ENCODE measurements around the gene PSG1. TPM values are rescaled to one million over a fixed set of nuclear protein-coding genes. Genes with fewer than 3 reads are reported as not detected.
"Not testable (repeated sequence)": the region's sequence is repeated elsewhere in the genome, so short reads cannot be mapped to it uniquely, and the experiment has no call there.

The PSG1 gene
- 1 to 10 TPM in 1 of 12 donors, under 1 TPM in 8, not detected in 3; 0.12 to 1.4 (median 0.26) TPM for polyA plus RNA-seq (ENCODE audit: insufficient read length in 12 of 12)
- long read RNA-seq, donor 1: 0 reads
- long read RNA-seq, donor 2: 0 reads
- long read RNA-seq, donor 3: 0 reads
- long read RNA-seq, donor 4: 0 reads
- long read RNA-seq, donor 5: 0 reads
- long read RNA-seq, donor 6: 0 reads
- long read RNA-seq, donor 7: 0 reads
- long read RNA-seq, donor 8: 0 reads
- long read RNA-seq, donor 9: 0 reads
- long read RNA-seq, donor 10: 0 reads
- long read RNA-seq, donor 11: 0 reads

GRCh38 chr19:42879613-42880012, at the start of gene PSG1:
Gene PSG1, minus strand, starts transcription at chr19:42879713. Its CDS starts 132 bp downstream, at chr19:42879581.
- DNase-seq: no peak

- no peak for DNase-seq
These were observed 49.4 kb upstream of the PSG1 start for GRCh38 chr19:42928896-42929295.

GRCh38 chr19:42926781-42927180, 47.3 kb upstream of the PSG1 start:
- no peak for DNase-seq

GRCh38 chr19:42923106-42923505, 43.6 kb upstream of the PSG1 start:
- DNase-seq: not testable (repeated sequence)

- DNase-seq: not testable (repeated sequence)
These were observed 41.5 kb upstream of the PSG1 start for GRCh38 chr19:42920971-42921370.

- no peak for DNase-seq
These were observed 40.2 kb upstream of the PSG1 start for GRCh38 chr19:42919757-42920079.

- DNase-seq: not testable (repeated sequence)
These were observed 39.7 kb upstream of the PSG1 start for GRCh38 chr19:42919070-42919756.

- DNase-seq: not testable (repeated sequence)
These were observed 39.0 kb upstream of the PSG1 start for GRCh38 chr19:42918377-42919069.

GRCh38 chr19:42917634-42918033, 38.1 kb upstream of the PSG1 start, which contains the start of gene PSG6:
Gene PSG6, minus strand, starts transcription at chr19:42917894. Its CDS starts 102 bp downstream, at chr19:42917792.
- DNase-seq: not testable (repeated sequence)

- DNase-seq: not testable (repeated sequence)
These were observed 37.4 kb upstream of the PSG1 start for GRCh38 chr19:42916931-42917330.

GRCh38 chr19:42913516-42913915, 34.0 kb upstream of the PSG1 start:
- DNase-seq: not testable (repeated sequence)

- not testable (repeated sequence) for DNase-seq
These were observed 33.4 kb upstream of the PSG1 start for GRCh38 chr19:42912941-42913340.

- DNase-seq: not testable (repeated sequence)
These were observed 32.2 kb upstream of the PSG1 start for GRCh38 chr19:42911731-42912130.

GRCh38 chr19:42906162-42906561, 26.6 kb upstream of the PSG1 start:
- DNase-seq: not testable (repeated sequence)

GRCh38 chr19:42900561-42900960, 21.0 kb upstream of the PSG1 start:
- not testable (repeated sequence) for DNase-seq

GRCh38 chr19:42899674-42900073, 20.2 kb upstream of the PSG1 start:
- DNase-seq: not testable (repeated sequence)

GRCh38 chr19:42899110-42899509, 19.6 kb upstream of the PSG1 start:
- not testable (repeated sequence) for DNase-seq

- not testable (repeated sequence) for DNase-seq
These were observed 19.1 kb upstream of the PSG1 start for GRCh38 chr19:42898656-42899055.

GRCh38 chr19:42897729-42898128, 18.2 kb upstream of the PSG1 start:
- not testable (repeated sequence) for DNase-seq

- DNase-seq: not testable (repeated sequence)
These were observed 10.9 kb upstream of the PSG1 start for GRCh38 chr19:42890446-42890845.

- DNase-seq: not testable (repeated sequence)
These were observed 8.4 kb upstream of the PSG1 start for GRCh38 chr19:42887876-42888445.

GRCh38 chr19:42882730-42883129, 3.2 kb upstream of the PSG1 start:
- not testable (repeated sequence) for DNase-seq
